Large intestine (tissue), 3 donors: ENCODE data around the gene MAP7D3. TPM values are rescaled to one million over a fixed set of nuclear protein-coding genes. Genes with fewer than 3 reads are reported as not detected.

Experiments used
- DNase-seq, 2 donors: peaks; one replicate each; pipeline versions ENCODE4 v3.0.0 to v3.0.0-alpha.2; 2013
- H3K27ac ChIP-seq: one replicate; pipeline ENCODE4 v1.5.1; 2013; ENCODE audit warnings: low read length
- H3K27me3 ChIP-seq: 2 replicates; pipeline ENCODE4 v1.6.1; 2013; ENCODE audit warnings: low read length; ENCODE audit not compliant: control insufficient read depth, insufficient read depth
- H3K36me3 ChIP-seq: 2 replicates; pipeline ENCODE4 v1.6.1; 2013; ENCODE audit warnings: low read length; ENCODE audit not compliant: control insufficient read depth, insufficient read depth
- H3K4me1 ChIP-seq: one replicate; pipeline ENCODE4 v1.6.1; 2013; ENCODE audit warnings: low read length; ENCODE audit not compliant: control insufficient read depth, insufficient read depth
- H3K4me3 ChIP-seq: one replicate; pipeline ENCODE4 v1.5.1; 2013; ENCODE audit warnings: low read length
- H3K9me3 ChIP-seq: one replicate; pipeline ENCODE4 v1.6.1; 2013; ENCODE audit warnings: mild to moderate bottlenecking, low read depth, low read length, moderate library complexity; ENCODE audit not compliant: control insufficient read depth
- WGBS: methylation state at CpG from one replicate; pipeline ENCODE4 v1.1.5; 2013; ENCODE audit warnings: low lambda C conversion rate; ENCODE audit not compliant: insufficient coverage; 5-methylcytosine and 5-hydroxymethylcytosine counted together
- polyA plus RNA-seq: library from polyadenylated mRNA; unstranded; fragments of 120-200 nt; gene quantifications from one replicate; pipeline ENCODE4 v1.2.1, GENCODE V29; 2013

The MAP7D3 gene
- polyA plus RNA-seq, 1 donor: 5.5 TPM

- Histone ChIP-seq H3K27me3 (no peaks in the 10 kb centered on the region), H3K36me3 (no peaks in the 10 kb centered on the region), H3K4me3 (no peak overlapping the region), H3K9me3 (no peaks in the 10 kb centered on the region), H3K4me1 (peaks cover 3% of the 10 kb centered on the region), H3K27ac (no peak overlapping the region)
- 90% methylated on average over 2 of the region's 8 CpGs for WGBS
- DNase-seq: no peak
Measured at GRCh38 chrX:136166221-136166855, 84.9 kb downstream of the MAP7D3 start.

- H3K36me3 ChIP-seq: no peaks in the 10 kb centered on the region
- no peak overlapping the region for H3K4me3 ChIP-seq
- H3K9me3 ChIP-seq: no peaks in the 10 kb centered on the region
- no peak overlapping the region for H3K27ac ChIP-seq
- WGBS: no CpG with 5 or more reads among the region's 3 CpGs
- H3K27me3 ChIP-seq: no peaks in the 10 kb centered on the region
- peaks cover 2% of the 10 kb centered on the region for H3K4me1 ChIP-seq
- no peak for DNase-seq
Measured at GRCh38 chrX:136165406-136165805, 85.8 kb downstream of the MAP7D3 start.

- no CpG with 5 or more reads among the region's 1 CpG for WGBS
- no peak for DNase-seq
- Histone ChIP-seq H3K36me3 (no peaks in the 10 kb centered on the region), H3K4me1 (no peaks in the 10 kb centered on the region), H3K4me3 (no peak overlapping the region), H3K27ac (no peak overlapping the region), H3K27me3 (no peaks in the 10 kb centered on the region), H3K9me3 (no peaks in the 10 kb centered on the region)
Measured at GRCh38 chrX:136163689-136164088, 87.5 kb downstream of the MAP7D3 start.

Other genes starting within 250 kb of the MAP7D3 start
- 111 TPM for gene FHL1, start 103.9 kb downstream of the MAP7D3 start, polyA plus RNA-seq
- gene ADGRG4, start 49.6 kb upstream of the MAP7D3 start, polyA plus RNA-seq: 7.9 TPM
- gene BRS3, start 236.5 kb upstream of the MAP7D3 start, polyA plus RNA-seq: 0.03 TPM
- gene HTATSF1, start 246.2 kb upstream of the MAP7D3 start, polyA plus RNA-seq: 59.1 TPM